HepG2 (cell line): ENCODE data around the gene PPM1H. TPM values are rescaled to one million over a fixed set of nuclear protein-coding genes. Genes with fewer than 3 reads are reported as not detected.

Experiments
- ATAC-seq: fragments of 200-7000 bp; cut with Tn5 transposase; 3 replicates; pipeline ENCODE4 v1.9.1; 2020; ENCODE audit warnings: mild to moderate bottlenecking, moderate library complexity
- BruUV-seq: library from RNA; stranded (reverse); fragments of 400-500 nt; replicated peaks from 2 replicates; lab custom pipeline; 2021; lab: Mats Ljungman, UMichigan
- CTCF ChIA-PET: fragments of 300-600 bp; formaldehyde crosslinking; extraction: SDS; loops from one replicate; lab custom pipeline; 2021; ENCODE audit warnings: low total read pairs, inconsistent platforms, low intra/inter-chr PET ratio; lab: Yijun Ruan, JAX
- POLR2A ChIA-PET: fragments of 350-600 bp; sonication (Branson Sonifier 250); formaldehyde crosslinking; loops from one replicate; lab custom pipeline; 2020; ENCODE audit warnings: antibody characterized with exemption, inconsistent platforms; lab: Yijun Ruan, JAX
- DNase-seq: peaks from one replicate; pipeline ENCODE4 v3.0.0-alpha.2; 2015; ENCODE audit warnings: low spot score
- FAIRE-seq: peaks from 3 replicates; lab custom pipeline; 2011; peaks lifted over from hg19 to GRCh38; lab: Jason Lieb, UNC
- H2AFZ ChIP-seq: one replicate; pipeline ENCODE4 v1.6.1; 2011; ENCODE audit warnings: low read length, inconsistent platforms
- H3K27ac ChIP-seq: fragments of 300-600 bp; 3 replicates; pipeline ENCODE4 v1.8.0; 2011; ENCODE audit warnings: mixed run types, mild to moderate bottlenecking, mixed read lengths, low read length, inconsistent platforms; ENCODE audit not compliant: insufficient read depth; ENCODE audit errors: extremely low read length
- H3K27me3 ChIP-seq, 2 experiments: fragments of 200-600 bp in 1 of 2; 2 replicates in 1 of 2; 3 replicates in 1 of 2; pipeline versions ENCODE4 v1.6.0 to v1.8.0; 2011; ENCODE audit warnings: low read length in 2 of 2, mild to moderate bottlenecking in 2 of 2, moderate library complexity in 2 of 2, inconsistent platforms in 1 of 2; ENCODE audit not compliant: insufficient read depth in 2 of 2, control insufficient read depth in 1 of 2
- H3K36me3 ChIP-seq, 2 experiments: fragments of 200-600 bp in 1 of 2; replicated peaks in 1 of 2; 2 replicates in 1 of 2; 3 replicates in 1 of 2; pipeline versions ENCODE4 v1.5.1 to v1.8.0; 2011; ENCODE audit warnings: low read length in 2 of 2, inconsistent platforms in 1 of 2; ENCODE audit not compliant: insufficient read depth in 2 of 2, control insufficient read depth in 1 of 2
- H3K4me1 ChIP-seq: 2 replicates; pipeline ENCODE4 v1.5.1; 2012; ENCODE audit warnings: low read length, inconsistent platforms; ENCODE audit not compliant: insufficient read depth
- H3K4me2 ChIP-seq: 2 replicates; pipeline ENCODE4 v1.6.0; 2011; ENCODE audit warnings: low read depth, low read length, inconsistent platforms
- H3K4me3 ChIP-seq, 3 experiments: fragments of 200-600 bp in 1 of 3; sonication (generic), shearing (Covaris generic) in 1 of 3; replicated peaks in 1 of 3; 2 replicates each; pipeline ENCODE4 v1.5.1; 2011 to 2016; ENCODE audit warnings: low read length in 3 of 3, inconsistent platforms in 2 of 3, low read depth in 2 of 3, mild to moderate bottlenecking in 2 of 3, control low read depth in 1 of 3, mixed read lengths in 1 of 3; ENCODE audit not compliant: insufficient read depth in 1 of 3
- H3K79me2 ChIP-seq: one replicate; pipeline ENCODE4 v1.6.1; 2011; ENCODE audit warnings: low read length, inconsistent platforms; ENCODE audit not compliant: insufficient read depth
- H3K9ac ChIP-seq: 2 replicates; pipeline ENCODE4 v1.6.0; 2011; ENCODE audit warnings: mild to moderate bottlenecking, low read depth, low read length, inconsistent platforms; ENCODE audit not compliant: insufficient read depth
- H3K9me3 ChIP-seq: 2 replicates; pipeline ENCODE4 v1.5.1; 2012; ENCODE audit warnings: mild to moderate bottlenecking, low read length
- H4K20me1 ChIP-seq: 2 replicates; pipeline ENCODE4 v1.6.0; 2011; ENCODE audit warnings: inconsistent platforms, mild to moderate bottlenecking, low read length, moderate library complexity; ENCODE audit not compliant: insufficient read depth
- FIP1L1 ChIP-seq: fragments of 200-400 bp; formaldehyde crosslinking; IDR thresholded peaks from 2 replicates; pipeline ENCODE4 v1.6.1; 2018; ENCODE audit warnings: low read depth, mild to moderate bottlenecking, low read length, moderate library complexity, borderline replicate concordance; ENCODE audit not compliant: insufficient read depth
- HOXA9 ChIP-seq: sonication (generic); formaldehyde crosslinking; IDR thresholded peaks from 2 replicates; pipeline ENCODE4 v1.8.1; 2022; ENCODE audit warnings: missing genetic modification reagents, mild to moderate bottlenecking, moderate library complexity, borderline replicate concordance
- KAT2B ChIP-seq: fragments of 150-350 bp; IDR thresholded peaks from 2 replicates; pipeline ENCODE4 v1.6.1; 2014; ENCODE audit warnings: low read depth, low read length, borderline replicate concordance
- PLRG1 ChIP-seq: fragments of 450-650 bp; conservative IDR thresholded peaks from 2 replicates; pipeline ENCODE4 v1.6.1; 2016
- POLR2AphosphoS2 ChIP-seq: IDR thresholded peaks from 2 replicates; pipeline ENCODE4 v1.6.1; 2011; ENCODE audit warnings: low read depth, low read length, improper control_type of control experiment
- RXRA ChIP-seq: sonication (generic); formaldehyde crosslinking; IDR thresholded peaks from 2 replicates; pipeline ENCODE4 v1.5.1; 2020; ENCODE audit warnings: missing genetic modification reagents
- SP4 ChIP-seq: sonication (generic); formaldehyde crosslinking; IDR thresholded peaks from 2 replicates; pipeline ENCODE4 v1.8.1; 2023; ENCODE audit warnings: mild to moderate bottlenecking, missing genetic modification reagents
- ZBTB1 ChIP-seq: sonication (generic); formaldehyde crosslinking; IDR thresholded peaks from 2 replicates; pipeline ENCODE4 v1.4.0; 2020; ENCODE audit warnings: missing genetic modification reagents, borderline replicate concordance
- ZFP62 ChIP-seq: sonication (generic); formaldehyde crosslinking; IDR thresholded peaks from 2 replicates; pipeline ENCODE4 v1.4.0; 2020; ENCODE audit warnings: missing genetic modification reagents
- ZNF235 ChIP-seq: sonication (generic); formaldehyde crosslinking; IDR thresholded peaks from 2 replicates; pipeline ENCODE4 v1.8.1; 2023; ENCODE audit warnings: mild to moderate bottlenecking, missing genetic modification reagents, borderline replicate concordance
- ZNF7 ChIP-seq: IDR thresholded peaks from 2 replicates; pipeline ENCODE4 v1.6.1; 2016; ENCODE audit warnings: missing biosample characterization, missing genetic modification reagents
- ZNF879 ChIP-seq: sonication (generic); formaldehyde crosslinking; IDR thresholded peaks from 2 replicates; pipeline ENCODE4 v1.8.1; 2023; ENCODE audit warnings: missing genetic modification reagents
- ZNF883 ChIP-seq: sonication (generic); formaldehyde crosslinking; IDR thresholded peaks from 2 replicates; pipeline ENCODE4 v1.5.1; 2020; ENCODE audit warnings: mild to moderate bottlenecking, missing genetic modification reagents; ENCODE audit errors: not compliant biosample characterization
- ZSCAN21 ChIP-seq: sonication (generic); formaldehyde crosslinking; IDR thresholded peaks from 2 replicates; pipeline ENCODE4 v1.8.0; 2022; ENCODE audit warnings: mild to moderate bottlenecking, missing genetic modification reagents, moderate library complexity, borderline replicate concordance
- WGBS: methylation state at CpG from one replicate; pipeline ENCODE4 v1.1.6; 2017; ENCODE audit warnings: low lambda C conversion rate; 5-methylcytosine and 5-hydroxymethylcytosine counted together
- in situ Hi-C: cut with HindIII; loops from 2 replicates; pipeline ENCODE4 v1.10.0; 2017; ENCODE audit warnings: low pct_unique_long_range_greater_than_20kb; ENCODE audit not compliant: extremely low pct_ligation_motif_present
- intact Hi-C: fragments of 100-400 bp; cut with micrococcal nuclease; formaldehyde crosslinking; loops from one replicate; pipeline ENCODE4 v1.10.0; 2022; ENCODE audit not compliant: unreplicated experiment
- polyA plus RNA-seq, 8 experiments: library from polyadenylated mRNA; depleted of rRNA in 3 of 8; stranded (reverse) in 7 of 8; unstranded in 1 of 8; fragments of >200 nt; fragmentation: Illumina TruSeq in 4 of 8; extraction: Trizol in 4 of 8; gene quantifications; 2 replicates each; pipeline versions ENCODE4 v1.2.1 to v1.2.3, GENCODE V29; 2011 to 2016; ENCODE audit warnings: low read depth in 4 of 8, missing spikeins in 1 of 8, mixed read lengths in 1 of 8; ENCODE audit not compliant: insufficient read depth in 1 of 8
- total RNA-seq, 5 experiments: library from RNA; depleted of rRNA; stranded (reverse); fragments of >200 nt; fragmentation: Illumina TruSeq; extraction: Trizol; gene quantifications; 2 replicates each; pipeline ENCODE4 v1.2.3, GENCODE V29; 2016; ENCODE audit warnings: low read depth in 1 of 5
- TF ChIP-seq, protein P1 (sequence below): fragments of 450-650 bp; IDR thresholded peaks from 2 replicates; pipeline ENCODE4 v1.6.1; 2016
- TF ChIP-seq, protein P2 (sequence below): sonication (generic); formaldehyde crosslinking; conservative IDR thresholded peaks from 2 replicates; pipeline ENCODE4 v1.4.0; 2020; ENCODE audit warnings: missing genetic modification reagents
- TF ChIP-seq, protein P3 (sequence below): sonication (generic); formaldehyde crosslinking; IDR thresholded peaks from 2 replicates; pipeline ENCODE4 v1.8.0; 2022; ENCODE audit warnings: missing genetic modification reagents, low read depth, mild to moderate bottlenecking, borderline replicate concordance
- TF ChIP-seq, protein P4 (sequence below): sonication (generic); formaldehyde crosslinking; IDR thresholded peaks from 2 replicates; pipeline ENCODE4 v1.4.0; 2020; ENCODE audit warnings: mild to moderate bottlenecking, low read depth, missing genetic modification reagents

Gene PPM1H
- total and polyA plus RNA-seq, 2 of the 13 experiments (the other 11 are each of a cell fraction or from before 2014, with no cell fraction given): 29.1 to 38.1 TPM

DNA sequence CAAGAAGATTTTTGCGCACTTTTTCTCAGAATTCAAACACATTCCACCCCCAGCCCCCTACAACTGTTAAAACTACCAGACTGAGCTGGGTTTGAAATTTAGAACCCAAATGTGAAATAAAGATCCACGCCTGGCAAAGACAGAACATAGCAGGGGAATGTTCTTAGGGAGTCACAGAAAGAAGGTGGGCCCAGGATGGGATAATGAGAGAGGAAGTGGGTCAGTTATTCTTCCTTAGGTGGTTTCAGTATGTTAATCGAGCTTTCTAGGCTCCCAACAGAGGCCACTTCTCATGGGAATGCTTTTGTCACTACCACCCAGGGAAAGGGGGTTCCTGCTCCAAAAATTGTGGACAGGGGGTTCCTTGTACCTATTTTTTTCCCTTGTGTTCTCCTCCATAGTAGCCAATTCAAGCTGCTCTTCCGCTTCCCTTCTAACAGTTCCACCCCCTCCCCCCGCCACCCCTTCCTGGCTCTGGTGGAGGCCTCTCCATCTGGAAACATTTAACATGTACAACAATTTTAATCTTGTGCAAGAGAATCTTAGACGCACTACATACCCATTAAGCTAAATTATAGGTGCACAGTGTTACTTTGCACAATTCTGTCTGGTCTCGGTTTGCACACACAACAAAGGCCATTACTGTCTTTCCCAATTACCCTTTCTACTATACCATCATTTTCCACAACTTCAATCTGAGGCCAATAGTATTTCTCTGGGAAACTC is 250.2 kb downstream of the PPM1H start:
- intact Hi-C loops (no loop called here), in situ Hi-C loops (no loop called here)
- Histone ChIP-seq H2AFZ (no peak overlapping the region), H3K4me2 (no peak overlapping the region), H3K27me3 (no peaks in the 10 kb centered on the region), H3K27ac (no peak overlapping the region), H3K4me1 (no peaks in the 10 kb centered on the region), H3K79me2 (no peaks in the 10 kb centered on the region), H3K36me3 (peaks cover 16 to 67% of the 10 kb centered on the region in 2 experiments), H3K9ac (no peak overlapping the region), H4K20me1 (no peaks in the 10 kb centered on the region), H3K9me3 (no peaks in the 10 kb centered on the region), H3K4me3 (no peak overlapping the region)
- TF ChIP-seq SP4 (CRISPR knock-in tag) (no peak), POLR2AphosphoS2 (no peak), ZSCAN21 (CRISPR knock-in tag) (no peak), ZNF883 (no peak), ZFP62 (no peak), ZNF7 (CRISPR knock-in tag) (no peak), FIP1L1 (no peak), HOXA9 (CRISPR knock-in tag) (no peak), ZNF879 (no peak), ZBTB1 (CRISPR knock-in tag) (no peak), RXRA (no peak), PLRG1 (no peak), KAT2B (no peak), ZNF235 (CRISPR knock-in tag) (no peak)
- TF ChIP-seq, protein P1, sequence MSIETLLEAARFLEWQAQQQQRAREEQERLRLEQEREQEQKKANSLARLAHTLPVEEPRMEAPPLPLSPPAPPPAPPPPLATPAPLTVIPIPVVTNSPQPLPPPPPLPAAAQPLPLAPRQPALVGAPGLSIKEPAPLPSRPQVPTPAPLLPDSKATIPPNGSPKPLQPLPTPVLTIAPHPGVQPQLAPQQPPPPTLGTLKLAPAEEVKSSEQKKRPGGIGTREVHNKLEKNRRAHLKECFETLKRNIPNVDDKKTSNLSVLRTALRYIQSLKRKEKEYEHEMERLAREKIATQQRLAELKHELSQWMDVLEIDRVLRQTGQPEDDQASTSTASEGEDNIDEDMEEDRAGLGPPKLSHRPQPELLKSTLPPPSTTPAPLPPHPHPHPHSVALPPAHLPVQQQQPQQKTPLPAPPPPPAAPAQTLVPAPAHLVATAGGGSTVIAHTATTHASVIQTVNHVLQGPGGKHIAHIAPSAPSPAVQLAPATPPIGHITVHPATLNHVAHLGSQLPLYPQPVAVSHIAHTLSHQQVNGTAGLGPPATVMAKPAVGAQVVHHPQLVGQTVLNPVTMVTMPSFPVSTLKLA: no peak
- TF ChIP-seq, protein P2, sequence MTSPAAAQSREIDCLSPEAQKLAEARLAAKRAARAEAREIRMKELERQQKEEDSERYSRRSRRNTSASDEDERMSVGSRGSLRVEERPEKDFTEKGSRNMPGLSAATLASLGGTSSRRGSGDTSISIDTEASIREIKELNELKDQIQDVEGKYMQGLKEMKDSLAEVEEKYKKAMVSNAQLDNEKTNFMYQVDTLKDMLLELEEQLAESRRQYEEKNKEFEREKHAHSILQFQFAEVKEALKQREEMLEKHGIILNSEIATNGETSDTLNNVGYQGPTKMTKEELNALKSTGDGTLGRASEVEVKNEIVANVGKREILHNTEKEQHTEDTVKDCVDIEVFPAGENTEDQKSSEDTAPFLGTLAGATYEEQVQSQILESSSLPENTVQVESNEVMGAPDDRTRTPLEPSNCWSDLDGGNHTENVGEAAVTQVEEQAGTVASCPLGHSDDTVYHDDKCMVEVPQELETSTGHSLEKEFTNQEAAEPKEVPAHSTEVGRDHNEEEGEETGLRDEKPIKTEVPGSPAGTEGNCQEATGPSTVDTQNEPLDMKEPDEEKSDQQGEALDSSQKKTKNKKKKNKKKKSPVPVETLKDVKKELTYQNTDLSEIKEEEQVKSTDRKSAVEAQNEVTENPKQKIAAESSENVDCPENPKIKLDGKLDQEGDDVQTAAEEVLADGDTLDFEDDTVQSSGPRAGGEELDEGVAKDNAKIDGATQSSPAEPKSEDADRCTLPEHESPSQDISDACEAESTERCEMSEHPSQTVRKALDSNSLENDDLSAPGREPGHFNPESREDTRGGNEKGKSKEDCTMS (CRISPR knock-in tag): no peak
- TF ChIP-seq, protein P3, sequence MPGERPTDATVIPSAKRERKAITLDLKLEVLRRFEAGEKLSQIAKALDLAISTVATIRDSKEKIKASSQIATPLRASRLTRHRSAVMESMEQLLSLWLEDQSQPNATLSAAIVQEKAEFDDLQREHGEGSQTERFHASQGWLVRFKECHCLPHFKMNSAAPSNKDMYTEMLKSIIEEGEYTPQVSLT (CRISPR knock-in tag): no peak
- TF ChIP-seq, protein P4, sequence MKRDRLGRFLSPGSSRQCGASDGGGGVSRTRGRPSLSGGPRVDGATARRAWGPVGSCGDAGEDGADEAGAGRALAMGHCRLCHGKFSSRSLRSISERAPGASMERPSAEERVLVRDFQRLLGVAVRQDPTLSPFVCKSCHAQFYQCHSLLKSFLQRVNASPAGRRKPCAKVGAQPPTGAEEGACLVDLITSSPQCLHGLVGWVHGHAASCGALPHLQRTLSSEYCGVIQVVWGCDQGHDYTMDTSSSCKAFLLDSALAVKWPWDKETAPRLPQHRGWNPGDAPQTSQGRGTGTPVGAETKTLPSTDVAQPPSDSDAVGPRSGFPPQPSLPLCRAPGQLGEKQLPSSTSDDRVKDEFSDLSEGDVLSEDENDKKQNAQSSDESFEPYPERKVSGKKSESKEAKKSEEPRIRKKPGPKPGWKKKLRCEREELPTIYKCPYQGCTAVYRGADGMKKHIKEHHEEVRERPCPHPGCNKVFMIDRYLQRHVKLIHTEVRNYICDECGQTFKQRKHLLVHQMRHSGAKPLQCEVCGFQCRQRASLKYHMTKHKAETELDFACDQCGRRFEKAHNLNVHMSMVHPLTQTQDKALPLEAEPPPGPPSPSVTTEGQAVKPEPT: no peak
- BruUV-seq: no TSS peak
- no peak for DNase-seq
- ATAC-seq: no peak
- ChIA-PET POLR2A (no interaction called here), CTCF (no interaction called here)
- FAIRE-seq: no peak
- WGBS: 98% methylated on average over 7 of the region's 7 CpGs
